Liver (tissue), 9 donors: Measurements from ENCODE around the gene CDC6. TPM values are rescaled to one million over a fixed set of nuclear protein-coding genes. Genes with fewer than 3 reads are reported as not detected.
A peak's percentile ranks its signal among the peaks of the same experiment; 100 is the strongest.

Experiments used
- DNase-seq: peaks from one replicate; pipeline ENCODE4 v3.0.0-alpha.2; 2017; ENCODE audit warnings: low spot score
- H3K27ac ChIP-seq, 2 donors: one replicate each; pipeline ENCODE4 v1.7.0; 2013; ENCODE audit warnings: inconsistent platforms in 2 of 2, low read length in 2 of 2, control low read depth in 1 of 2, low read depth in 1 of 2, mild to moderate bottlenecking in 1 of 2
- H3K27me3 ChIP-seq, 4 donors: one replicate each; pipeline versions ENCODE4 v1.6.1 to v1.7.0; 2013; ENCODE audit warnings: low read length in 3 of 4, inconsistent platforms in 1 of 4, mild to moderate bottlenecking in 1 of 4, moderate library complexity in 1 of 4; ENCODE audit not compliant: control insufficient read depth in 4 of 4, insufficient read depth in 4 of 4
- H3K36me3 ChIP-seq, 4 donors: one replicate each; pipeline versions ENCODE4 v1.6.1 to v1.7.0; 2013; ENCODE audit warnings: low read length in 3 of 4, mild to moderate bottlenecking in 3 of 4, low read depth in 1 of 4, moderate library complexity in 1 of 4; ENCODE audit not compliant: control insufficient read depth in 4 of 4, insufficient read depth in 3 of 4
- H3K4me1 ChIP-seq, 4 donors: one replicate each; pipeline versions ENCODE4 v1.6.1 to v1.7.0; 2013; ENCODE audit warnings: low read length in 3 of 4, mild to moderate bottlenecking in 3 of 4, moderate library complexity in 1 of 4; ENCODE audit not compliant: control insufficient read depth in 4 of 4, insufficient read depth in 4 of 4
- H3K4me3 ChIP-seq, 3 donors: one replicate each; pipeline versions ENCODE4 v1.6.1 to v1.7.0; 2013; ENCODE audit warnings: low read length in 3 of 3, control low read depth in 1 of 3, low read depth in 1 of 3, mild to moderate bottlenecking in 1 of 3
- H3K9ac ChIP-seq, 2 donors: one replicate each; pipeline ENCODE4 v1.7.0; 2013; ENCODE audit warnings: low read length in 2 of 2, mild to moderate bottlenecking in 2 of 2, moderate library complexity in 2 of 2, control low read depth in 1 of 2, low read depth in 1 of 2
- H3K9me3 ChIP-seq, 4 donors: one replicate each; pipeline versions ENCODE4 v1.6.1 to v1.7.0; 2013; ENCODE audit warnings: low read length in 3 of 4; ENCODE audit not compliant: control insufficient read depth in 4 of 4
- EGR1 ChIP-seq, 2 donors: IDR thresholded peaks; 2 replicates each; pipeline ENCODE4 v1.6.1; 2016 to 2018; ENCODE audit warnings: antibody characterized with exemption in 2 of 2, low read depth in 2 of 2
- FOXA1 ChIP-seq: IDR thresholded peaks from 2 replicates; pipeline ENCODE4 v1.6.1; 2016; ENCODE audit warnings: antibody characterized with exemption
- FOXA2 ChIP-seq: IDR thresholded peaks from 2 replicates; pipeline ENCODE4 v1.6.1; 2016; ENCODE audit warnings: antibody characterized with exemption
- GABPA ChIP-seq, 2 donors: IDR thresholded peaks in 1 of 2; conservative IDR thresholded peaks in 1 of 2; 2 replicates each; pipeline ENCODE4 v1.6.1; 2016; ENCODE audit warnings: antibody characterized with exemption in 2 of 2, mild to moderate bottlenecking in 1 of 2, moderate library complexity in 1 of 2
- HNF4G ChIP-seq: IDR thresholded peaks from 2 replicates; pipeline ENCODE4 v1.6.1; 2016; ENCODE audit warnings: antibody characterized with exemption
- JUND ChIP-seq, 2 donors: IDR thresholded peaks; 2 replicates each; pipeline ENCODE4 v1.6.1; 2016; ENCODE audit warnings: antibody characterized with exemption in 2 of 2
- NR2F2 ChIP-seq: IDR thresholded peaks from 2 replicates; pipeline ENCODE4 v1.6.1; 2016; ENCODE audit warnings: antibody characterized with exemption
- RAD21 ChIP-seq, 2 donors: IDR thresholded peaks; 2 replicates each; pipeline ENCODE4 v1.6.1; 2016; ENCODE audit warnings: antibody characterized with exemption in 2 of 2, mild to moderate bottlenecking in 2 of 2
- RXRA ChIP-seq, 2 donors: IDR thresholded peaks; 2 replicates each; pipeline ENCODE4 v1.6.1; 2017 to 2018; ENCODE audit warnings: antibody characterized with exemption in 2 of 2, mild to moderate bottlenecking in 1 of 2
- SP1 ChIP-seq: IDR thresholded peaks from 2 replicates; pipeline ENCODE4 v1.6.1; 2018; ENCODE audit warnings: antibody characterized with exemption, mild to moderate bottlenecking
- YY1 ChIP-seq: IDR thresholded peaks from 2 replicates; pipeline ENCODE4 v1.6.1; 2016; ENCODE audit warnings: antibody characterized with exemption, mild to moderate bottlenecking
- WGBS: extraction: QIAGEN DNeasy Blood & Tissue Kit; methylation state at CpG from one replicate; pipeline ENCODE4 v1.1.7; 2013; 5-methylcytosine and 5-hydroxymethylcytosine counted together
- polyA plus RNA-seq, 2 donors: library from polyadenylated mRNA; stranded (reverse) in 1 of 2; unstranded in 1 of 2; fragments of 200-250 nt in 1 of 2; fragments of >200 nt in 1 of 2; fragmentation: Nextera tagmentation in 1 of 2; extraction: Ambion mirVana in 1 of 2; gene quantifications; one replicate each; pipeline versions ENCODE4 v1.2.1 to v1.2.3, GENCODE V29; 2013 to 2015
- total RNA-seq, 2 donors: library from RNA; depleted of rRNA; stranded (reverse); fragments of >200 nt; gene quantifications; one replicate each; pipeline ENCODE4 v1.2.3, GENCODE V29; 2014
- TF ChIP-seq, protein P1 (sequence below): IDR thresholded peaks from 2 replicates; pipeline ENCODE4 v1.6.1; 2016; ENCODE audit warnings: antibody characterized with exemption, mild to moderate bottlenecking
- TF ChIP-seq, protein P2 (sequence below): IDR thresholded peaks from 2 replicates; pipeline ENCODE4 v1.6.1; 2016; ENCODE audit warnings: antibody characterized with exemption
- TF ChIP-seq, protein P3 (sequence below): IDR thresholded peaks from 2 replicates; pipeline ENCODE4 v1.6.1; 2016; ENCODE audit warnings: antibody characterized with exemption
- TF ChIP-seq, protein P4 (sequence below): fragments of 150-350 bp; IDR thresholded peaks from 2 replicates; pipeline ENCODE4 v1.5.1; 2017; ENCODE audit warnings: improper control_type of control experiment, low read depth, low read length; ENCODE audit not compliant: missing input control
- TF ChIP-seq, protein P5 (sequence below): IDR thresholded peaks from 2 replicates; pipeline ENCODE4 v1.6.1; 2016; ENCODE audit warnings: antibody characterized with exemption
- donor health status: healthy.
- donor health status: healthy.
- donor health status: healthy.
- donor health status: healthy.
- donor health status: healthy.

CDC6 gene
- total and polyA plus RNA-seq, 4 donors, result 0.54 to 16.5 (median 2.5) TPM

DNA sequence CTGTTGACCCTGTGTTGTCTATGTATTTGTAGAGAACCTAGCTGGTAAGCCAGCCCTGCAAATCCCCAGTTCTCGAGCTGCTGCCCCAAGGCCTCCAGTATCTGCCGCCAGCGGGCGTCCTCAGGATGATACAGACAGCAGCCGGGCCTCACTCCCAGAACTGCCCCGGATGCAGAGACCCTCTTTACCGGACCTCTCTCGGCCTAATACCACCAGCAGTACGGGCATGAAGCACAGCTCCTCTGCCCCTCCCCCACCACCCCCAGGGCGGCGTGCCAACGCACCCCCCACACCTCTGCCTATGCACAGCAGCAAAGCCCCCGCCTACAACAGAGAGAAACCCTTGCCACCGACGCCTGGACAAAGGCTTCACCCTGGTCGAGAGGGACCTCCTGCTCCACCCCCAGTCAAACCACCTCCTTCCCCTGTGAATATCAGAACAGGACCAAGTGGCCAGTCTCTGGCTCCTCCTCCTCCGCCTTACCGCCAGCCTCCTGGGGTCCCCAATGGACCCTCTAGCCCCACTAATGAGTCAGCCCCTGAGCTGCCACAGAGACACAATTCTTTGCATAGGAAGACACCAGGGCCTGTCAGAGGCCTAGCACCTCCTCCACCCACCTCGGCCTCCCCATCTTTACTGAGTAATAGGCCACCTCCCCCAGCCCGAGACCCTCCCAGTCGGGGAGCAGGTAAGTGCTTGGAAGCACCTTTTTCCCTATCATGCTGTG is 23.1 kb upstream of the CDC6 start:
- 94% methylated on average over 21 of the region's 21 CpGs for WGBS
- Histone ChIP-seq H3K4me1 (no peaks in the 10 kb centered on the region), H3K9me3 (no peaks in the 10 kb centered on the region), H3K27me3 (no peaks in the 10 kb centered on the region), H3K36me3 (peaks cover 21 to 44% (median 39%) of the 10 kb centered on the region in 4 donors), H3K4me3 (no peak overlapping the region), H3K27ac (no peak overlapping the region), H3K9ac (no peak overlapping the region)
- peak; percentile 33 for DNase-seq
- TF ChIP-seq, protein P1, sequence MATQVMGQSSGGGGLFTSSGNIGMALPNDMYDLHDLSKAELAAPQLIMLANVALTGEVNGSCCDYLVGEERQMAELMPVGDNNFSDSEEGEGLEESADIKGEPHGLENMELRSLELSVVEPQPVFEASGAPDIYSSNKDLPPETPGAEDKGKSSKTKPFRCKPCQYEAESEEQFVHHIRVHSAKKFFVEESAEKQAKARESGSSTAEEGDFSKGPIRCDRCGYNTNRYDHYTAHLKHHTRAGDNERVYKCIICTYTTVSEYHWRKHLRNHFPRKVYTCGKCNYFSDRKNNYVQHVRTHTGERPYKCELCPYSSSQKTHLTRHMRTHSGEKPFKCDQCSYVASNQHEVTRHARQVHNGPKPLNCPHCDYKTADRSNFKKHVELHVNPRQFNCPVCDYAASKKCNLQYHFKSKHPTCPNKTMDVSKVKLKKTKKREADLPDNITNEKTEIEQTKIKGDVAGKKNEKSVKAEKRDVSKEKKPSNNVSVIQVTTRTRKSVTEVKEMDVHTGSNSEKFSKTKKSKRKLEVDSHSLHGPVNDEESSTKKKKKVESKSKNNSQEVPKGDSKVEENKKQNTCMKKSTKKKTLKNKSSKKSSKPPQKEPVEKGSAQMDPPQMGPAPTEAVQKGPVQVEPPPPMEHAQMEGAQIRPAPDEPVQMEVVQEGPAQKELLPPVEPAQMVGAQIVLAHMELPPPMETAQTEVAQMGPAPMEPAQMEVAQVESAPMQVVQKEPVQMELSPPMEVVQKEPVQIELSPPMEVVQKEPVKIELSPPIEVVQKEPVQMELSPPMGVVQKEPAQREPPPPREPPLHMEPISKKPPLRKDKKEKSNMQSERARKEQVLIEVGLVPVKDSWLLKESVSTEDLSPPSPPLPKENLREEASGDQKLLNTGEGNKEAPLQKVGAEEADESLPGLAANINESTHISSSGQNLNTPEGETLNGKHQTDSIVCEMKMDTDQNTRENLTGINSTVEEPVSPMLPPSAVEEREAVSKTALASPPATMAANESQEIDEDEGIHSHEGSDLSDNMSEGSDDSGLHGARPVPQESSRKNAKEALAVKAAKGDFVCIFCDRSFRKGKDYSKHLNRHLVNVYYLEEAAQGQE, result no peak
- TF ChIP-seq, protein P2, sequence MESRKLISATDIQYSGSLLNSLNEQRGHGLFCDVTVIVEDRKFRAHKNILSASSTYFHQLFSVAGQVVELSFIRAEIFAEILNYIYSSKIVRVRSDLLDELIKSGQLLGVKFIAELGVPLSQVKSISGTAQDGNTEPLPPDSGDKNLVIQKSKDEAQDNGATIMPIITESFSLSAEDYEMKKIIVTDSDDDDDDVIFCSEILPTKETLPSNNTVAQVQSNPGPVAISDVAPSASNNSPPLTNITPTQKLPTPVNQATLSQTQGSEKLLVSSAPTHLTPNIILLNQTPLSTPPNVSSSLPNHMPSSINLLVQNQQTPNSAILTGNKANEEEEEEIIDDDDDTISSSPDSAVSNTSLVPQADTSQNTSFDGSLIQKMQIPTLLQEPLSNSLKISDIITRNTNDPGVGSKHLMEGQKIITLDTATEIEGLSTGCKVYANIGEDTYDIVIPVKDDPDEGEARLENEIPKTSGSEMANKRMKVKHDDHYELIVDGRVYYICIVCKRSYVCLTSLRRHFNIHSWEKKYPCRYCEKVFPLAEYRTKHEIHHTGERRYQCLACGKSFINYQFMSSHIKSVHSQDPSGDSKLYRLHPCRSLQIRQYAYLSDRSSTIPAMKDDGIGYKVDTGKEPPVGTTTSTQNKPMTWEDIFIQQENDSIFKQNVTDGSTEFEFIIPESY, result no peak
- TF ChIP-seq JUND (IDR thresholded peaks at IDR 0.05) (no peak), EGR1 (IDR thresholded peaks at IDR 0.05; ENCODE audit: low read depth in 2 of 2) (no peak), FOXA1 (no peak), RAD21 (IDR thresholded peaks at IDR 0.05) (no peak), GABPA (IDR thresholded peaks at IDR 0.05 in 1 of 2, conservative IDR thresholded peaks at IDR 0.05 in 1 of 2) (no peak), NR2F2 (no peak), RXRA (IDR thresholded peaks at IDR 0.05) (no peak), HNF4G (no peak), FOXA2 (no peak), YY1 (no peak)
- TF ChIP-seq, protein P3, sequence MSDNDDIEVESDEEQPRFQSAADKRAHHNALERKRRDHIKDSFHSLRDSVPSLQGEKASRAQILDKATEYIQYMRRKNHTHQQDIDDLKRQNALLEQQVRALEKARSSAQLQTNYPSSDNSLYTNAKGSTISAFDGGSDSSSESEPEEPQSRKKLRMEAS, result no peak
- TF ChIP-seq, protein P4, sequence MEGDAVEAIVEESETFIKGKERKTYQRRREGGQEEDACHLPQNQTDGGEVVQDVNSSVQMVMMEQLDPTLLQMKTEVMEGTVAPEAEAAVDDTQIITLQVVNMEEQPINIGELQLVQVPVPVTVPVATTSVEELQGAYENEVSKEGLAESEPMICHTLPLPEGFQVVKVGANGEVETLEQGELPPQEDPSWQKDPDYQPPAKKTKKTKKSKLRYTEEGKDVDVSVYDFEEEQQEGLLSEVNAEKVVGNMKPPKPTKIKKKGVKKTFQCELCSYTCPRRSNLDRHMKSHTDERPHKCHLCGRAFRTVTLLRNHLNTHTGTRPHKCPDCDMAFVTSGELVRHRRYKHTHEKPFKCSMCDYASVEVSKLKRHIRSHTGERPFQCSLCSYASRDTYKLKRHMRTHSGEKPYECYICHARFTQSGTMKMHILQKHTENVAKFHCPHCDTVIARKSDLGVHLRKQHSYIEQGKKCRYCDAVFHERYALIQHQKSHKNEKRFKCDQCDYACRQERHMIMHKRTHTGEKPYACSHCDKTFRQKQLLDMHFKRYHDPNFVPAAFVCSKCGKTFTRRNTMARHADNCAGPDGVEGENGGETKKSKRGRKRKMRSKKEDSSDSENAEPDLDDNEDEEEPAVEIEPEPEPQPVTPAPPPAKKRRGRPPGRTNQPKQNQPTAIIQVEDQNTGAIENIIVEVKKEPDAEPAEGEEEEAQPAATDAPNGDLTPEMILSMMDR, result no peak

DNA sequence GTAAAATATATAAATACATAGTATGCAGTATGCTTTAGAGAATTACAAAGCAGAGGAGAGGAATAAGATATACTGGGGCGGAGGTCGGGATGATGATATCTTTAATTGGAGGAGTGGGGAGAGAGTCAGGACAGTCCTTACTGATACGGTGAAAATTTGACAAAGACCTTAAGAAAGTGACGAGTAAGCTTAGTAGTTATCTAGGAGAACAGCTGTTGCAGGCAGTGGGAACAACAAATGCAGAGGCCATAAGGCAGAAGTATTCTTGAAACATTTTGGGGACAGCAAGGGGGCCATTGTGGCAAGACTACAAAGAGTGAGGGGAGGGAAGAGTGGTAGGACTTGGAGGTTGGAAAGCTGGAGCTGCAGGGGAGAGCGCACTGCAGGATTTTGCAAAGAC is 22.3 kb upstream of the CDC6 start:
- Histone ChIP-seq H3K36me3 (peaks cover 21 to 40% (median 38%) of the 10 kb centered on the region in 4 donors), H3K27ac (no peak overlapping the region), H3K9ac (no peak overlapping the region), H3K4me1 (no peaks in the 10 kb centered on the region), H3K4me3 (no peak overlapping the region), H3K9me3 (no peaks in the 10 kb centered on the region), H3K27me3 (no peaks in the 10 kb centered on the region)
- WGBS, result 94% methylated on average over 5 of the region's 5 CpGs
- DNase-seq, result no peak
- TF ChIP-seq, protein P1, result no peak
- TF ChIP-seq, protein P5, sequence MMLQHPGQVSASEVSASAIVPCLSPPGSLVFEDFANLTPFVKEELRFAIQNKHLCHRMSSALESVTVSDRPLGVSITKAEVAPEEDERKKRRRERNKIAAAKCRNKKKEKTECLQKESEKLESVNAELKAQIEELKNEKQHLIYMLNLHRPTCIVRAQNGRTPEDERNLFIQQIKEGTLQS, result no peak
- TF ChIP-seq SP1 (no peak), YY1 (no peak), HNF4G (no peak), RXRA (IDR thresholded peaks at IDR 0.05) (no peak), NR2F2 (no peak)
- TF ChIP-seq, protein P4, result no peak
